Keratinocyte (primary cell): ENCODE data around the gene PKHD1. TPM values are rescaled to one million over a fixed set of nuclear protein-coding genes. Genes with fewer than 3 reads are reported as not detected.
A peak's percentile ranks its signal among the peaks of the same experiment; 100 is the strongest.

Experiments used
- DNase-seq: peaks from one replicate; pipeline ENCODE4 v3.0.0-alpha.2; 2011; ENCODE audit warnings: low read depth, missing footprints, low spot score
- FAIRE-seq: peaks from 2 replicates; lab custom pipeline; 2011; peaks lifted over from hg19 to GRCh38; lab: Jason Lieb, UNC
- H2AFZ ChIP-seq: 2 replicates; pipeline ENCODE4 v1.6.0; 2012; ENCODE audit warnings: low read length, control low read depth, inconsistent platforms; ENCODE audit not compliant: control insufficient read depth
- H3K27ac ChIP-seq: 2 replicates; pipeline ENCODE4 v1.5.1; 2011; ENCODE audit warnings: low read length; ENCODE audit not compliant: control insufficient read depth, insufficient read depth
- H3K27me3 ChIP-seq: 3 replicates; pipeline ENCODE4 v1.6.0; 2011; ENCODE audit warnings: low read length; ENCODE audit not compliant: control insufficient read depth, insufficient read depth; ENCODE audit errors: extremely low read depth
- H3K36me3 ChIP-seq, 2 experiments: 2 replicates in 1 of 2; 3 replicates in 1 of 2; pipeline ENCODE4 v1.5.1; 2011; ENCODE audit warnings: low read length in 2 of 2, mild to moderate bottlenecking in 1 of 2; ENCODE audit not compliant: control insufficient read depth in 2 of 2, insufficient read depth in 2 of 2; ENCODE audit errors: extremely low read depth in 1 of 2
- H3K4me1 ChIP-seq: 3 replicates; pipeline ENCODE4 v1.5.1; 2011; ENCODE audit warnings: low read length; ENCODE audit not compliant: control insufficient read depth, insufficient read depth; ENCODE audit errors: extremely low read depth
- H3K4me2 ChIP-seq: 3 replicates; pipeline ENCODE4 v1.6.0; 2011; ENCODE audit warnings: low read depth, low read length; ENCODE audit not compliant: control insufficient read depth, insufficient read depth; ENCODE audit errors: extremely low read depth
- H3K4me3 ChIP-seq, 3 experiments: fragments of 200-600 bp in 1 of 3; sonication (generic) in 1 of 3; 2 replicates in 2 of 3; 3 replicates in 1 of 3; pipeline ENCODE4 v1.5.1; 2011 to 2016; ENCODE audit warnings: low read length in 3 of 3, mild to moderate bottlenecking in 3 of 3, control low read depth in 2 of 3, inconsistent platforms in 1 of 3, low read depth in 1 of 3, mixed read lengths in 1 of 3, mixed run types in 1 of 3, moderate library complexity in 1 of 3; ENCODE audit not compliant: control insufficient read depth in 2 of 3, insufficient read depth in 2 of 3; ENCODE audit errors: extremely low read depth in 1 of 3
- H3K79me2 ChIP-seq: 2 replicates; pipeline ENCODE4 v1.6.0; 2012; ENCODE audit warnings: low read length; ENCODE audit not compliant: control insufficient read depth, insufficient read depth
- H3K9ac ChIP-seq: 3 replicates; pipeline ENCODE4 v1.6.0; 2011; ENCODE audit warnings: low read length; ENCODE audit not compliant: control insufficient read depth, insufficient read depth; ENCODE audit errors: extremely low read depth
- H3K9me1 ChIP-seq: 3 replicates; pipeline ENCODE4 v1.6.0; 2011; ENCODE audit warnings: low read length; ENCODE audit not compliant: control insufficient read depth, insufficient read depth; ENCODE audit errors: extremely low read depth
- H3K9me3 ChIP-seq: 2 replicates; pipeline ENCODE4 v1.5.1; 2012; ENCODE audit warnings: low read depth, low read length; ENCODE audit not compliant: control insufficient read depth
- H4K20me1 ChIP-seq: 3 replicates; pipeline ENCODE4 v1.6.0; 2011; ENCODE audit warnings: low read length; ENCODE audit not compliant: control insufficient read depth, insufficient read depth; ENCODE audit errors: extremely low read depth
- EZH2 ChIP-seq: IDR thresholded peaks from one replicate; pipeline ENCODE4 v1.6.1; 2012; ENCODE audit warnings: inconsistent platforms, mild to moderate bottlenecking, low read length, moderate library complexity
- dilution Hi-C: fragments of 300-500 bp; cut with MboI; formaldehyde crosslinking; loops from one replicate; pipeline ENCODE4 v1.7.0; 2020; ENCODE audit warnings: low sequenced_read_pairs; ENCODE audit not compliant: extremely low pct_ligation_motif_present
- polyA plus RNA-seq, 5 experiments: library from polyadenylated mRNA; depleted of rRNA in 3 of 5; stranded (reverse) in 3 of 5; stranded (forward) in 1 of 5; unstranded in 1 of 5; fragments of >200 nt; gene quantifications; 1 replicate in 1 of 5; 2 replicates in 3 of 5; 3 replicates in 1 of 5; pipeline versions ENCODE4 v1.2.1 to v1.2.3, GENCODE V29; 2011 to 2012; ENCODE audit warnings: missing spikeins in 2 of 5, low read depth in 1 of 5, low replicate concordance in 1 of 5
- TF ChIP-seq, protein P1 (sequence below), 3 experiments: IDR thresholded peaks in 1 of 3; conservative IDR thresholded peaks in 1 of 3; optimal IDR thresholded peaks in 1 of 3; 2 replicates in 2 of 3; 3 replicates in 1 of 3; pipeline versions ENCODE3 to v1.5.1; 2011; ENCODE audit warnings: low read length in 3 of 3, mild to moderate bottlenecking in 3 of 3, moderate library complexity in 2 of 3, control low read depth in 1 of 3, inconsistent platforms in 1 of 3; ENCODE audit not compliant: insufficient read depth in 2 of 3; ENCODE audit errors: extremely low read depth in 1 of 3

PKHD1 gene
- polyA plus RNA-seq, 1 donor (not counting 4 experiments of a cell fraction or from before 2014, with no cell fraction given), result under 0.01 TPM

DNA sequence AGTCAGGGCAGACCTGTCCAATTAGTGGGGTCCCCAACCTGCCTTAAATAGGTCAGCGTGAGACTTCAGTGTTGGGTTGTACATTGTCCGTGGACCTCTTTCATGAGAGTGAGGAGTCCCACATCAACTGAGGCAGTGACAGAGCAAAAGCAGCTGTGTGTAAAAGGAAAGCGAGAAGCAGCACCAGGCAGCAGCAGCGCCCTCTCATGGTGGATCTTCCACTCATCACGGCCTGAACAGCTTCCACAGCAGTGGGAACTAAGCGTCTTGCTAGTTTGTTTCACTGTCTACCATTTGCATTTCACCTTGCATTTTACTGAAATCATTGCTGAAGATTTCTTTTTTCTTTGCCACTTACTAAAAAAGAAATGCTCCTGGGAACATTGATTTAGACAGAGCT lies 333.8 kb downstream of the PKHD1 start:
- FAIRE-seq (peak; percentile 67), DNase-seq (no peak)
- Histone ChIP-seq H3K4me2 (no peak overlapping the region), H3K27me3 (no peaks in the 10 kb centered on the region), H3K79me2 (no peaks in the 10 kb centered on the region), H3K27ac (no peak overlapping the region), H2AFZ (no peak overlapping the region), H3K4me1 (no peaks in the 10 kb centered on the region), H3K36me3 (no peaks in the 10 kb centered on the region), H4K20me1 (no peaks in the 10 kb centered on the region), H3K9ac (no peak overlapping the region), H3K9me1 (no peaks in the 10 kb centered on the region), H3K9me3 (no peaks in the 10 kb centered on the region), H3K4me3 (no peak overlapping the region)
- dilution Hi-C loops, result no loop called here
- TF ChIP-seq, protein P1, sequence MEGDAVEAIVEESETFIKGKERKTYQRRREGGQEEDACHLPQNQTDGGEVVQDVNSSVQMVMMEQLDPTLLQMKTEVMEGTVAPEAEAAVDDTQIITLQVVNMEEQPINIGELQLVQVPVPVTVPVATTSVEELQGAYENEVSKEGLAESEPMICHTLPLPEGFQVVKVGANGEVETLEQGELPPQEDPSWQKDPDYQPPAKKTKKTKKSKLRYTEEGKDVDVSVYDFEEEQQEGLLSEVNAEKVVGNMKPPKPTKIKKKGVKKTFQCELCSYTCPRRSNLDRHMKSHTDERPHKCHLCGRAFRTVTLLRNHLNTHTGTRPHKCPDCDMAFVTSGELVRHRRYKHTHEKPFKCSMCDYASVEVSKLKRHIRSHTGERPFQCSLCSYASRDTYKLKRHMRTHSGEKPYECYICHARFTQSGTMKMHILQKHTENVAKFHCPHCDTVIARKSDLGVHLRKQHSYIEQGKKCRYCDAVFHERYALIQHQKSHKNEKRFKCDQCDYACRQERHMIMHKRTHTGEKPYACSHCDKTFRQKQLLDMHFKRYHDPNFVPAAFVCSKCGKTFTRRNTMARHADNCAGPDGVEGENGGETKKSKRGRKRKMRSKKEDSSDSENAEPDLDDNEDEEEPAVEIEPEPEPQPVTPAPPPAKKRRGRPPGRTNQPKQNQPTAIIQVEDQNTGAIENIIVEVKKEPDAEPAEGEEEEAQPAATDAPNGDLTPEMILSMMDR (optimal IDR thresholded peaks at IDR 0.05 in 1 of 3, IDR thresholded peaks at IDR 0.05 in 1 of 3, conservative IDR thresholded peaks at IDR 0.05 in 1 of 3; ENCODE audit: extremely low read depth in 1 of 3, insufficient read depth in 2 of 3, low read length in 3 of 3), result peak; percentile 74 to 91 (median 90)
- no peak for TF ChIP-seq EZH2

DNA sequence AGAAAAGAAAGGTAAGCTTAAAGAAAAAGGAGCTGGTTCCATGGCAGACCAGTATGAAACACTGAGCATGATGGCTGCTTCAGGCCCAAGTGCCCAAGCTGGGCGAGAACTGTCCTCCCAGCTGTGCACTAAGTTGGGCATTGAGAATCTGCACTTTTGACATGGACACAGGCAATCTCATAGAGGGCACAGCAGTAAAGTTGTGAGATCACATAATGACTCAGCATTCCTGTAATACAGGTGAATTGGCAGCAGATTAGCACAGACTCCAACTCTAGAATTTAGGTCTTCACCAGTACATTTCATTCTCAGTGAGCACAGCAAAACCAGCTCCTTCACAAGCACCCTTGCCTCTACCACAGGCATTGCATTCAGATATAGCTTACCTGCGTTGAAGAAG lies 343.4 kb downstream of the PKHD1 start:
- FAIRE-seq (peak; percentile 64), DNase-seq (no peak)
- dilution Hi-C loops, result no loop called here
- no peak overlapping the region for H3K4me3 ChIP-seq
- no peaks in the 10 kb centered on the region for H3K9me3 ChIP-seq
- H3K27me3 ChIP-seq, result no peaks in the 10 kb centered on the region
- H4K20me1 ChIP-seq, result no peaks in the 10 kb centered on the region
- H2AFZ ChIP-seq, result no peak overlapping the region
- no peak overlapping the region for H3K4me2 ChIP-seq
- TF ChIP-seq EZH2, result no peak
- TF ChIP-seq, protein P1 (optimal IDR thresholded peaks at IDR 0.05 in 1 of 3, IDR thresholded peaks at IDR 0.05 in 1 of 3, conservative IDR thresholded peaks at IDR 0.05 in 1 of 3; ENCODE audit: extremely low read depth in 1 of 3, insufficient read depth in 2 of 3, low read length in 3 of 3), result no peak
- no peaks in the 10 kb centered on the region for H3K4me1 ChIP-seq
- H3K27ac ChIP-seq, result no peak overlapping the region
- H3K36me3 ChIP-seq, result no peaks in the 10 kb centered on the region
- no peaks in the 10 kb centered on the region for H3K79me2 ChIP-seq
- no peaks in the 10 kb centered on the region for H3K9me1 ChIP-seq
- H3K9ac ChIP-seq, result no peak overlapping the region
